Upper lobe of left lung (tissue), 6 donors: Measurements from ENCODE around the gene CTNNAL1. TPM values are rescaled to one million over a fixed set of nuclear protein-coding genes. Genes with fewer than 3 reads are reported as not detected.

ENCODE experiments used
- ATAC-seq, 2 donors: fragments of 200-7000 bp; cut with Tn5 transposase; one replicate each; pipeline ENCODE4 v1.9.1; 2022; ENCODE audit warnings: mild to moderate bottlenecking in 2 of 2, moderate library complexity in 2 of 2; ENCODE audit not compliant: low FRiP score in 2 of 2
- DNase-seq, 2 donors: peaks; one replicate each; pipeline ENCODE4 v3.0.0-alpha.2; 2019 to 2020
- H3K27ac ChIP-seq, 4 donors: fragments of 200-600 bp; sonication (generic); one replicate each; pipeline ENCODE4 v1.5.1; 2016 to 2019
- H3K27me3 ChIP-seq, 4 donors: fragments of 200-600 bp; sonication (generic); one replicate each; pipeline ENCODE4 v1.5.1; 2017 to 2019
- H3K36me3 ChIP-seq, 4 donors: fragments of 200-600 bp; sonication (generic); one replicate each; pipeline ENCODE4 v1.5.1; 2016 to 2019
- H3K4me1 ChIP-seq, 4 donors: fragments of 200-600 bp; sonication (generic); one replicate each; pipeline ENCODE4 v1.5.1; 2018 to 2019
- H3K4me3 ChIP-seq, 4 donors: fragments of 200-600 bp; sonication (generic); one replicate each; pipeline ENCODE4 v1.5.1; 2017 to 2019; ENCODE audit warnings: mild to moderate bottlenecking in 2 of 4, moderate library complexity in 1 of 4
- H3K9me3 ChIP-seq, 4 donors: fragments of 200-600 bp; sonication (generic); one replicate each; pipeline ENCODE4 v1.5.1; 2018 to 2019
- CTCF ChIP-seq, 6 experiments: fragments of 450-650 bp in 4 of 6; fragments of 200-600 bp in 2 of 6; sonication (generic) in 2 of 6; IDR thresholded peaks; one replicate each; pipeline ENCODE4 v1.5.1; 2016 to 2019; ENCODE audit warnings: antibody characterized with exemption in 6 of 6
- EP300 ChIP-seq, 4 donors: sonication (generic); formaldehyde crosslinking; IDR thresholded peaks; one replicate each; pipeline ENCODE4 v1.5.1; 2017; ENCODE audit warnings: antibody characterized with exemption in 4 of 4, control low read depth in 2 of 4
- POLR2A ChIP-seq, 4 donors: fragments of 450-650 bp; IDR thresholded peaks; one replicate each; pipeline ENCODE4 v1.5.1; 2016 to 2017; ENCODE audit warnings: antibody characterized with exemption in 4 of 4, mild to moderate bottlenecking in 2 of 4
- POLR2AphosphoS5 ChIP-seq, 2 donors: sonication (generic); formaldehyde crosslinking; IDR thresholded peaks; one replicate each; pipeline ENCODE4 v1.5.1; 2017; ENCODE audit warnings: antibody characterized with exemption in 2 of 2
- WGBS, 2 donors: methylation state at CpG; one replicate each; pipeline ENCODE4 v1.1.5; 2017 to 2018; 5-methylcytosine and 5-hydroxymethylcytosine counted together
- small RNA-seq, 4 donors: library from RNA; depleted of rRNA; stranded (forward); fragments of <200 nt; gene quantifications; one replicate each; pipeline ENCODE3, GENCODE V24; 2016
- total RNA-seq, 6 donors: library from RNA; depleted of rRNA in 4 of 6; stranded (reverse); fragments of >200 nt in 4 of 6; gene quantifications; one replicate each; pipeline versions ENCODE4 v1.1.0 to v1.2.1, GENCODE V29; 2016 to 2021
- donor health status: DM: no; HTN: no; CAD: no; lungs with moderate emphysema.
- donor health status: DM: no; HTN: yes; CAD: no; lungs with severe emphysema.

Gene CTNNAL1
- total RNA-seq, 6 donors from 2014 or later: 10.5 to 59.6 (median 25.9) TPM

GRCh38 chr9:108897324-108898096 lies 115.8 kb downstream of the CTNNAL1 start:
- H3K4me1 ChIP-seq: no peaks in the 10 kb centered on the region
- H3K27me3 ChIP-seq: no peaks in the 10 kb centered on the region
- H3K27ac ChIP-seq: no peak overlapping the region
- H3K4me3 ChIP-seq: no peak overlapping the region
- no peak for ATAC-seq
- peaks cover 25 to 98% (median 62%) of the 10 kb centered on the region in 4 donors for H3K36me3 ChIP-seq
- H3K9me3 ChIP-seq: no peaks in the 10 kb centered on the region
- DNase-seq: no peak
- WGBS, 2 donors: 93 to 100% methylated on average over 2 of the region's 2 CpGs
- TF ChIP-seq POLR2AphosphoS5 (IDR thresholded peaks at IDR 0.05) (no peak), CTCF (IDR thresholded peaks at IDR 0.05) (no peak), POLR2A (IDR thresholded peaks at IDR 0.05) (no peak), EP300 (IDR thresholded peaks at IDR 0.05) (no peak)

GRCh38 chr9:108894225-108894997 lies 118.9 kb downstream of the CTNNAL1 start:
- ATAC-seq (no peak), DNase-seq (no peak)
- no peaks in the 10 kb centered on the region for H3K27me3 ChIP-seq
- H3K27ac ChIP-seq: no peak overlapping the region
- TF ChIP-seq CTCF (IDR thresholded peaks at IDR 0.05): no peak
- TF ChIP-seq EP300 (IDR thresholded peaks at IDR 0.05): no peak
- TF ChIP-seq POLR2AphosphoS5 (IDR thresholded peaks at IDR 0.05): no peak
- no peak for TF ChIP-seq POLR2A (IDR thresholded peaks at IDR 0.05)
- no peaks in the 10 kb centered on the region for H3K4me1 ChIP-seq
- H3K36me3 ChIP-seq: peaks cover 45 to 97% (median 65%) of the 10 kb centered on the region in 4 donors
- H3K9me3 ChIP-seq: no peaks in the 10 kb centered on the region
- 83 to 85% methylated on average over 4 of the region's 4 CpGs for WGBS, 2 donors
- H3K4me3 ChIP-seq: no peak overlapping the region

Small RNA genes lying within 50 kb of the gene (small RNA-seq; reads per million reads assigned to genes)
- gene MIR32 (0.39 to 1.6 (median 0.91) reads per million in 4 donors), gene RF00019 (0 reads per million in 4 donors)

Other genes with a start within 250 kb of the CTNNAL1 start
- gene ACTL7B, start 157.5 kb downstream of the CTNNAL1 start, total RNA-seq: under 1 TPM in 1 of 6 donors, not detected in 5; 0.30 TPM
- not detected for gene ACTL7A, start 151.2 kb downstream of the CTNNAL1 start, total RNA-seq
- gene ELP1, start 79.4 kb downstream of the CTNNAL1 start, total RNA-seq: 10 to 100 TPM; 11.3 to 55.4 (median 18.5) TPM
- 10 to 100 TPM in 4 of 6 donors, 1 to 10 TPM in 2; 7.8 to 18.9 (median 10.5) TPM for gene ABITRAM, start 79.1 kb downstream of the CTNNAL1 start, total RNA-seq
- gene TMEM245, start 106.4 kb upstream of the CTNNAL1 start, total RNA-seq: 100 to 1,000 TPM in 3 of 6 donors, 10 to 100 TPM in 3; 54.5 to 203 (median 88.7) TPM
- under 1 TPM in 3 of 6 donors, not detected in 3; 0.06 to 0.13 (median 0.10) TPM for gene FRRS1L, start 153.8 kb upstream of the CTNNAL1 start, total RNA-seq